ENCODE data around the gene SORL1-AS1.
"Not testable (repeated sequence)": the region's sequence is repeated elsewhere in the genome, so short reads cannot be mapped to it uniquely, and the experiment has no call there.

Gene SORL1-AS1

GRCh38 chr11:121426476-121427399, 26.0 kb downstream of the SORL1-AS1 start:
- DNase-seq, result no peak

- no peak for DNase-seq
Observed at GRCh38 chr11:121425828-121426227, 26.9 kb downstream of the SORL1-AS1 start.

- DNase-seq, result no peak
Observed at GRCh38 chr11:121422675-121423074, 30.1 kb downstream of the SORL1-AS1 start.

GRCh38 chr11:121421149-121421901, 31.4 kb downstream of the SORL1-AS1 start:
- DNase-seq, result peak; percentile 13

GRCh38 chr11:121420398-121420797, 32.4 kb downstream of the SORL1-AS1 start:
- DNase-seq, result no peak

GRCh38 chr11:121419836-121420235, 32.9 kb downstream of the SORL1-AS1 start:
- DNase-seq, result no peak

GRCh38 chr11:121418625-121419114, 34.1 kb downstream of the SORL1-AS1 start:
- no peak for DNase-seq

GRCh38 chr11:121417607-121418006, 35.2 kb downstream of the SORL1-AS1 start:
- no peak for DNase-seq

- peak; percentile 95 for DNase-seq
Observed at GRCh38 chr11:121417055-121417551, 35.7 kb downstream of the SORL1-AS1 start.

- peak; percentile 46 for DNase-seq
Observed at GRCh38 chr11:121415856-121416255, 36.9 kb downstream of the SORL1-AS1 start.

- no peak for DNase-seq
Observed at GRCh38 chr11:121414141-121414913, 38.4 kb downstream of the SORL1-AS1 start.

- peak; percentile 67 for DNase-seq
Observed at GRCh38 chr11:121412711-121413415, 39.9 kb downstream of the SORL1-AS1 start.

- peak; percentile 34 for DNase-seq
Observed at GRCh38 chr11:121412000-121412587, 40.7 kb downstream of the SORL1-AS1 start.

GRCh38 chr11:121411330-121411729, 41.4 kb downstream of the SORL1-AS1 start:
- DNase-seq, result not testable (repeated sequence)

GRCh38 chr11:121410041-121410440, 42.7 kb downstream of the SORL1-AS1 start:
- not testable (repeated sequence) for DNase-seq

GRCh38 chr11:121408830-121409229, 43.9 kb downstream of the SORL1-AS1 start:
- DNase-seq, result no peak

- DNase-seq, result no peak
Observed at GRCh38 chr11:121406291-121406690, 46.5 kb downstream of the SORL1-AS1 start.

GRCh38 chr11:121405646-121406045, 47.1 kb downstream of the SORL1-AS1 start:
- DNase-seq, result no peak

- DNase-seq, result no peak
Observed at GRCh38 chr11:121394785-121395184, 58.0 kb downstream of the SORL1-AS1 start.

GRCh38 chr11:121393855-121394254, 58.9 kb downstream of the SORL1-AS1 start:
- no peak for DNase-seq

- no peak for DNase-seq
Observed at GRCh38 chr11:121391914-121392313, 60.9 kb downstream of the SORL1-AS1 start.

- peak; percentile 2 for DNase-seq
Observed at GRCh38 chr11:121389651-121390050, 63.1 kb downstream of the SORL1-AS1 start.

Data from fibroblast of upper back skin (primary cell).